Measurements from ENCODE around the gene EBF4.
"Not testable (repeated sequence)": the region's sequence is repeated elsewhere in the genome, so short reads cannot be mapped to it uniquely, and the experiment has no call there.

Gene EBF4

GRCh38 chr20:2798095-2798805 lies 105.7 kb downstream of the EBF4 start:
- DNase-seq, result no peak

GRCh38 chr20:2798814-2799213 lies 106.2 kb downstream of the EBF4 start:
- no peak for DNase-seq

GRCh38 chr20:2799271-2799670 lies 106.7 kb downstream of the EBF4 start:
- no peak for DNase-seq

GRCh38 chr20:2799688-2800520 lies 107.3 kb downstream of the EBF4 start:
- DNase-seq, result no peak

- DNase-seq, result no peak
Measured at GRCh38 chr20:2800521-2801285, 108.1 kb downstream of the EBF4 start, which contains the start of gene CPXM1. Gene CPXM1 (minus strand): TSS chr20:2800627. CDS start chr20:2800572, 55 bp downstream.

- no peak for DNase-seq
Measured at GRCh38 chr20:2801286-2801728, 108.7 kb downstream of the EBF4 start.

GRCh38 chr20:2804041-2804828 lies 111.7 kb downstream of the EBF4 start:
- DNase-seq, result no peak

GRCh38 chr20:2804852-2805688 lies 112.5 kb downstream of the EBF4 start:
- no peak for DNase-seq

- DNase-seq, result no peak
Measured at GRCh38 chr20:2805689-2806350, 113.2 kb downstream of the EBF4 start.

GRCh38 chr20:2806351-2806701 lies 113.7 kb downstream of the EBF4 start:
- DNase-seq, result no peak

- no peak for DNase-seq
Measured at GRCh38 chr20:2807019-2807418, 114.4 kb downstream of the EBF4 start.

GRCh38 chr20:2807929-2808328 lies 115.3 kb downstream of the EBF4 start:
- DNase-seq, result not testable (repeated sequence)

- DNase-seq, result no peak
Measured at GRCh38 chr20:2809690-2810089, 117.1 kb downstream of the EBF4 start.
